Measurements from ENCODE around the gene ZNG1B.
A peak's percentile ranks its signal among the peaks of the same experiment; 100 is the strongest.
"Not testable (repeated sequence)": the region's sequence is repeated elsewhere in the genome, so short reads cannot be mapped to it uniquely, and the experiment has no call there.

ZNG1B gene

DNA sequence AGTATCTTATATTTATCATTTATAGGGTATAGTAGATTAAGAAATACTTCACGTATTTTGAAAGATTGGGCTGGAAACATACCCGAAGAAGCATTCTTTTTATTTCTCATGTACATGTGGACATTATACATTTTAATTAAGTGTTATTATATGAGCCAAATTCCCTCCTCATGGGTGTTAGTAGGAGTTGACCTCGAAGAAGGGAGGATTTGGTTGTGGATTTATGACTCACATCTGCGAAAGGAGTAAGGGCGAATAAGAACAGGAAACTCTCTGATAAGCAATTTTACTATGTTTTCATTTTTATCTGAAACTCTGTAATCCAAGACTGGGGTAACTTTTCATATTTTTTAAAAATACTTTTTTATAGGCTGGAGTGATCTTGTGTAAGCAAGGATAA is 84.0 kb downstream of the ZNG1B start:
- ATAC-seq; H3K4me3 Mint-ChIP-seq; DNase-seq (ENCODE audit: low spot score in 2 of 2); H3K36me3 Mint-ChIP-seq; H3K4me1 Mint-ChIP-seq; H3K27ac Mint-ChIP-seq; H3K9me3 Mint-ChIP-seq: not testable (repeated sequence)

- not testable (repeated sequence) for H3K27ac Mint-ChIP-seq; H3K9me3 Mint-ChIP-seq; DNase-seq (ENCODE audit: low spot score in 2 of 2); H3K36me3 Mint-ChIP-seq; H3K4me1 Mint-ChIP-seq; H3K4me3 Mint-ChIP-seq; ATAC-seq
These were observed 87.5 kb downstream of the ZNG1B start for GRCh38 chr2:113524986-113525385.

GRCh38 chr2:113527350-113528045 is 90.0 kb downstream of the ZNG1B start:
- not testable (repeated sequence) for H3K4me1 Mint-ChIP-seq, H3K36me3 Mint-ChIP-seq
- peak; percentile 81 for ATAC-seq

GRCh38 chr2:113528126-113528525 is 90.6 kb downstream of the ZNG1B start:
- H3K9me3 Mint-ChIP-seq; ATAC-seq; DNase-seq (ENCODE audit: low spot score in 2 of 2); H3K27ac Mint-ChIP-seq; H3K4me1 Mint-ChIP-seq; H3K36me3 Mint-ChIP-seq; H3K4me3 Mint-ChIP-seq: not testable (repeated sequence)

More at GRCh38 chr2:113527350-113528045, 90.0 kb downstream of the ZNG1B start:
- not testable (repeated sequence) for DNase-seq (ENCODE audit: low spot score in 2 of 2); H3K27ac Mint-ChIP-seq; H3K9me3 Mint-ChIP-seq; H3K4me3 Mint-ChIP-seq

DNA sequence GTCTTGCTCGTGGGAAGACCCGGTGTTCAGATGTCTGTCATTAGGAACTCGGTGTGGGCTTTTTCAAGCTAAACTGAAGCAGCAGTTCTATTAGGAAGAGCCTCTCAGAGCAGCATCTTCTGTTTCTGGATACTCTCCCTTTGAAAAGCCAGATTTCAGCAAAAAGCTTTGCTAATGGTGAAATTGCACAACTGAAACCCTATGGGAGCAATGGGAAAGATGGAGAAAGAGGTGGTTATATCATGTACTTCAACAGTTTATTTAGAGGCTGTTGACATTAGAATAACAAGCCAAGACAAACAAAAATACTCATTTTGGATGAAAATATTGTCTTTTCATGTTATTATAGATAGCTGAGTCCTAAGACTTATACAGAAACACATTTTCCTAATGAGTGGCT is 91.4 kb downstream of the ZNG1B start:
- not testable (repeated sequence) for ATAC-seq; H3K36me3 Mint-ChIP-seq; H3K4me3 Mint-ChIP-seq; H3K9me3 Mint-ChIP-seq; H3K4me1 Mint-ChIP-seq; DNase-seq (ENCODE audit: low spot score in 2 of 2); H3K27ac Mint-ChIP-seq

- H3K36me3 Mint-ChIP-seq; DNase-seq (ENCODE audit: low spot score in 2 of 2); H3K9me3 Mint-ChIP-seq; H3K4me3 Mint-ChIP-seq; ATAC-seq; H3K4me1 Mint-ChIP-seq; H3K27ac Mint-ChIP-seq: not testable (repeated sequence)
These were observed 95.5 kb downstream of the ZNG1B start for GRCh38 chr2:113532991-113533390.

DNA sequence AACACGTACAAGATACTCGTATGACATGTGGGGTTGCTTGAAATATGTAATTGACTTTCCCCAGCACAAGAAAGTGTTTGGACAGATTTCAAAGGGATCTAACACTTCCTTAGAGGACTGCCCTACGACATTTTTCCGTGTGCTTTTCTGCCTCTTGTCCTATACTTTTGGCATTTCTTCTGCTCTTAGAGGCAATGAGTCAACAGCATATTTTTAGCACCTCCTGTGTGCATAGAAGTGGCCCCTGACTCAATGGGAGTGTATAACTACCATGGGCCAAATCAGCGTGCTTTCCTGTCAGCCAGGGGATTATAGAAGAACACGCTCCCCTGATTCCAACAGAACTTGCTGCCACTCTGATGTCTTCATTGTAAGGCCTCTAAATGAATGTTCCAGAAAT is 99.1 kb downstream of the ZNG1B start:
- not testable (repeated sequence) for H3K27ac Mint-ChIP-seq; DNase-seq (ENCODE audit: low spot score in 2 of 2); H3K9me3 Mint-ChIP-seq; H3K4me3 Mint-ChIP-seq; H3K4me1 Mint-ChIP-seq; ATAC-seq; H3K36me3 Mint-ChIP-seq

- ATAC-seq; H3K36me3 Mint-ChIP-seq; DNase-seq (ENCODE audit: low spot score in 2 of 2); H3K4me1 Mint-ChIP-seq; H3K9me3 Mint-ChIP-seq: not testable (repeated sequence)
- H3K4me3 Mint-ChIP-seq, result peak overlapping the region; percentile 69
- peak overlapping the region; percentile 34 for H3K27ac Mint-ChIP-seq
These were observed 103.3 kb downstream of the ZNG1B start for GRCh38 chr2:113540834-113541203.

DNA sequence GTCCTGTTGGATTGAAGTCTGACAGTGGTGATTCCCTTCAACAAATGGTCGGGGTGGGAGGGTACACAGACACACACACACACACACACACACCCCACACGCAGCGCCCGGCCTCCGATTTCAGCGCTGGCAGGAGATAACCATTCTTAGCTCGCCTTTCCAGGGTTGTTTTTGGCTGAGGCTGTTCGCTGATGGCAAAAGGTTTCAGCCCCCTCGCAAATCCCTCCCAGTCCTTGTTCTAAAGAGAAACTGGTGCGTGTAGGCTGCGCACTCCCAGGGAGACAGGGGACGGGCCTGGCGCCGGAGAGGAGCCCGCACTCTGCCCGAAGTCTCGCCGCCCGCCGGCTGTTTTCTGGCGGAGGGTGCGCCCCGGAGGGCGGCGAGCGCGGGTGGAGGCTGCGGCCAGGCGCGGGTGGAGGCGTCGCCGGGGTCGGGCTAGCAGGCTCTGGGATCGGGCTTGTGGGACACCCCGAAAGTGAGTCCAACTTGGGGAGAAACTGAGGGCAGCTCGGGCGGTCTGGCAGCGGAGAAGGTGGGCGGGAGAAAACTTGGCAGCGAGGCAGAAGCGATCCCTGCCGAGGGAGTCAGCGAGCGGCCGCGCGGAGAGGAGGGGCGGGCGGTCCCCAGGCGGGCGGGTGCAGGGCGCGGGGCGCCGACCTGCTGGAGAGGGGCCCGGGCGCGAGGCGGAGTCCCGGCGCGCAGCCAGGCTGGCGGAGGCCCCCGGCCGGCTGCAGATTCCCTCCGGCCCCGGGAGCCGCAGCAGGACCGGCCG is 103.9 kb downstream of the ZNG1B start:
- DNase-seq (ENCODE audit: low spot score in 2 of 2) (peak; percentile 14 to 59), ATAC-seq (peak; percentile 77)
- not testable (repeated sequence) for H3K4me1 Mint-ChIP-seq, H3K36me3 Mint-ChIP-seq, H3K9me3 Mint-ChIP-seq
- peak overlapping the region; percentile 34 for H3K27ac Mint-ChIP-seq
- peak overlapping the region; percentile 69 for H3K4me3 Mint-ChIP-seq

- H3K36me3 Mint-ChIP-seq, H3K9me3 Mint-ChIP-seq, H3K27ac Mint-ChIP-seq, H3K4me1 Mint-ChIP-seq: not testable (repeated sequence)
- peak in 1 of 2 donors; percentile 9 for DNase-seq (ENCODE audit: low spot score in 2 of 2)
- ATAC-seq, result peak; percentile 65
- H3K4me3 Mint-ChIP-seq, result peak overlapping the region; percentile 69
These were observed 104.5 kb downstream of the ZNG1B start for GRCh38 chr2:113541976-113542485.

GRCh38 chr2:113542529-113542928 is 105.0 kb downstream of the ZNG1B start:
- not testable (repeated sequence) for H3K9me3 Mint-ChIP-seq; DNase-seq (ENCODE audit: low spot score in 2 of 2); H3K27ac Mint-ChIP-seq; H3K36me3 Mint-ChIP-seq; ATAC-seq; H3K4me1 Mint-ChIP-seq
- peak overlapping the region; percentile 69 for H3K4me3 Mint-ChIP-seq

All from stimulated activated effector memory CD8-positive, alpha-beta T cell treated with anti-CD3 and anti-CD28 coated beads, Interleukin-12 subunit alpha, Interleukin-12 subunit beta, amount 100 ng/mL, for 72 hours (primary cell).